Measurements from ENCODE around the gene CLEC10A.
"Not testable (repeated sequence)": the region's sequence is repeated elsewhere in the genome, so short reads cannot be mapped to it uniquely, and the experiment has no call there.

DNA sequence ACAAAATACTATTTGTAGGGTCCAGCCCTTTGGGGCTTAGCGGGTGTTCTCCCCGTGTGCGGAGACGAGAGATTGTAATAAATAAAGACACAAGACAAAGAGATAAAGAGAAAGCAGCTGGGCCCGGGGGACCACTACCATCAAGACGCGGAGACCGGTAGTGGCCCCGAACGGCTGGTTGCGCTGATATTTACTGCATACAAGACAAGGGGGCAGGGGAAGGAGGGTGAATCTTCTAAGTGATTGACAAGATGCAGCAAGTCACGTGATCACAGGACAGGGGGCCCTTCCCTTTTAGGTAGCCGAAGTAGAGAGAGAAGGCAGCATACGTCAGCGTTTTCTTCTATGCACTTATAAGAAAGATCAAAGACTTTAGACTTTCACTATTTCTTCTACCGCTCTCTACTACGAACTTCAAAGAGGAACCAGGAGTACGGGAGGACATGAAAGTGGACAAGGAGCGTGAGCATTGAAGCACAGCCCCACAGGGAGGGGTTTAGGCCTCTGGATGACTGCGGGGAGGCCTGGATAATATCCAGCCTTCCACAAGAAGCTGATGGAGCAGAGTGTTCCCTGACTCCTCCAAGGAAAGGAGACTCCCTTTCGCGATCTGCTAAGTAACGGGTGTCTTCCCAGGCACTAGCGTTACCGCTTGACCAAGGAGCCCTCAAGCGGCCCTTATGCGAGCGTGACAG, 11.4 kb upstream of the CLEC10A start:
- TF ChIP-seq, protein P1, sequence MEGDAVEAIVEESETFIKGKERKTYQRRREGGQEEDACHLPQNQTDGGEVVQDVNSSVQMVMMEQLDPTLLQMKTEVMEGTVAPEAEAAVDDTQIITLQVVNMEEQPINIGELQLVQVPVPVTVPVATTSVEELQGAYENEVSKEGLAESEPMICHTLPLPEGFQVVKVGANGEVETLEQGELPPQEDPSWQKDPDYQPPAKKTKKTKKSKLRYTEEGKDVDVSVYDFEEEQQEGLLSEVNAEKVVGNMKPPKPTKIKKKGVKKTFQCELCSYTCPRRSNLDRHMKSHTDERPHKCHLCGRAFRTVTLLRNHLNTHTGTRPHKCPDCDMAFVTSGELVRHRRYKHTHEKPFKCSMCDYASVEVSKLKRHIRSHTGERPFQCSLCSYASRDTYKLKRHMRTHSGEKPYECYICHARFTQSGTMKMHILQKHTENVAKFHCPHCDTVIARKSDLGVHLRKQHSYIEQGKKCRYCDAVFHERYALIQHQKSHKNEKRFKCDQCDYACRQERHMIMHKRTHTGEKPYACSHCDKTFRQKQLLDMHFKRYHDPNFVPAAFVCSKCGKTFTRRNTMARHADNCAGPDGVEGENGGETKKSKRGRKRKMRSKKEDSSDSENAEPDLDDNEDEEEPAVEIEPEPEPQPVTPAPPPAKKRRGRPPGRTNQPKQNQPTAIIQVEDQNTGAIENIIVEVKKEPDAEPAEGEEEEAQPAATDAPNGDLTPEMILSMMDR (conservative IDR thresholded peaks at IDR 0.05 in 1 of 2, IDR thresholded peaks at IDR 0.05 in 1 of 2; ENCODE audit: extremely low read depth in 1 of 2, insufficient read depth in 1 of 2, low read depth in 1 of 2, low read length in 2 of 2) = not testable (repeated sequence)
- not testable (repeated sequence) for TF ChIP-seq EZH2 (IDR thresholded peaks at IDR 0.05; ENCODE audit: borderline replicate concordance, low read length)
